HCT116 (cell line): ENCODE results near the gene CD302. TPM values are rescaled to one million over a fixed set of nuclear protein-coding genes. Genes with fewer than 3 reads are reported as not detected.
"Not testable (repeated sequence)": the region's sequence is repeated elsewhere in the genome, so short reads cannot be mapped to it uniquely, and the experiment has no call there.

ENCODE experiments used
- ATAC-seq: fragments of 200-7000 bp; cut with Tn5 transposase; 2 replicates; pipeline ENCODE4 v1.9.1; 2020; ENCODE audit warnings: mild to moderate bottlenecking, moderate library complexity
- BruUV-seq: library from RNA; stranded (reverse); fragments of 400-500 nt; replicated peaks from 2 replicates; lab custom pipeline; 2021; lab: Mats Ljungman, UMichigan
- CTCF ChIA-PET: fragments of 300-600 bp; sonication (Branson Sonifier 250); formaldehyde crosslinking; loops from one replicate; lab custom pipeline; 2021; ENCODE audit warnings: antibody characterized with exemption; lab: Charles Lee
- POLR2A ChIA-PET: fragments of 300-600, 350-600 bp; sonication (Branson Sonifier 250); formaldehyde crosslinking; loops from one replicate; lab custom pipeline; 2021; ENCODE audit warnings: antibody characterized with exemption; lab: Charles Lee
- RAD21 ChIA-PET, 2 experiments: fragments of 300-600 bp; sonication (Branson Sonifier 250); formaldehyde crosslinking; loops; one replicate each; lab custom pipeline; 2023; ENCODE audit warnings: low total read pairs in 2 of 2; ENCODE audit not compliant: uncharacterized antibody in 2 of 2, unreplicated experiment in 2 of 2, low non-redundant PET in 1 of 2; lab: Charles Lee
- DNase-seq: peaks from one replicate; pipeline ENCODE4 v3.0.0-alpha.2; 2010; ENCODE audit warnings: low read depth, low spot score
- H2AFZ ChIP-seq: fragments of 200-600 bp; shearing (Covaris generic), sonication (generic); 2 replicates; pipeline ENCODE4 v1.6.1; 2017; ENCODE audit warnings: low read depth, mixed run types, mixed read lengths, antibody characterized with exemption, low read length; ENCODE audit not compliant: poor library complexity, severe bottlenecking
- H3K27ac ChIP-seq: 2 replicates; pipeline ENCODE4 v1.5.1; 2012; ENCODE audit warnings: low read depth, low read length
- H3K27me3 ChIP-seq: fragments of 200-600 bp; sonication (generic); 2 replicates; pipeline ENCODE4 v1.6.1; 2016; ENCODE audit warnings: mixed run types, low read length, mixed read lengths; ENCODE audit not compliant: insufficient read depth
- H3K36me3 ChIP-seq, 2 experiments: fragments of 200-500 bp in 1 of 2; fragments of 200-600 bp in 1 of 2; sonication (Bioruptor generic) in 1 of 2; sonication (generic) in 1 of 2; 2 replicates each; pipeline versions ENCODE4 v1.5.1 to v1.6.1; 2014 to 2016; ENCODE audit warnings: low read length in 2 of 2, inconsistent platforms in 1 of 2, mixed read lengths in 1 of 2, mixed run types in 1 of 2; ENCODE audit not compliant: insufficient read depth in 2 of 2, control insufficient read depth in 1 of 2
- H3K4me1 ChIP-seq, 2 experiments: fragments of 200-600 bp in 1 of 2; sonication (generic) in 1 of 2; 2 replicates each; pipeline versions ENCODE4 v1.5.1 to v1.6.1; 2012 to 2017; ENCODE audit warnings: low read length in 2 of 2, inconsistent platforms in 1 of 2, mild to moderate bottlenecking in 1 of 2, mixed read lengths in 1 of 2, mixed run types in 1 of 2, moderate library complexity in 1 of 2; ENCODE audit not compliant: insufficient read depth in 2 of 2, control insufficient read depth in 1 of 2
- H3K4me2 ChIP-seq: fragments of 200-600 bp; sonication (generic); 2 replicates; pipeline ENCODE4 v1.6.1; 2017; ENCODE audit warnings: mixed run types, low read length, mixed read lengths
- H3K4me3 ChIP-seq, 2 experiments: fragments of 200-600 bp in 1 of 2; sonication (generic) in 1 of 2; replicated peaks in 1 of 2; 2 replicates each; pipeline ENCODE4 v1.5.1; 2011 to 2016; ENCODE audit warnings: low read length in 2 of 2, control low read depth in 1 of 2, low read depth in 1 of 2, mild to moderate bottlenecking in 1 of 2, mixed read lengths in 1 of 2, mixed run types in 1 of 2
- H3K79me2 ChIP-seq: fragments of 200-600 bp; sonication (generic); 2 replicates; pipeline ENCODE4 v1.6.1; 2017; ENCODE audit warnings: mild to moderate bottlenecking, mixed run types, low read length, moderate library complexity, mixed read lengths; ENCODE audit not compliant: insufficient read depth
- H3K9ac ChIP-seq: fragments of 200-600 bp; sonication (generic); 2 replicates; pipeline ENCODE4 v1.6.1; 2016; ENCODE audit warnings: low read length, mixed read lengths
- H3K9me2 ChIP-seq: fragments of 200-600 bp; sonication (generic), shearing (Covaris generic); 2 replicates; pipeline ENCODE4 v1.6.1; 2017; ENCODE audit warnings: mixed run types, mild to moderate bottlenecking, moderate library complexity; ENCODE audit not compliant: insufficient read depth
- H3K9me3 ChIP-seq, 2 experiments: fragments of 200-500 bp in 1 of 2; fragments of 200-600 bp in 1 of 2; sonication (Bioruptor generic) in 1 of 2; sonication (generic) in 1 of 2; 2 replicates each; pipeline ENCODE4 v1.6.1; 2014 to 2017; ENCODE audit warnings: low read length in 2 of 2, mixed read lengths in 2 of 2, inconsistent platforms in 1 of 2, low read depth in 1 of 2, mild to moderate bottlenecking in 1 of 2, mixed run types in 1 of 2, moderate library complexity in 1 of 2; ENCODE audit not compliant: control insufficient read depth in 1 of 2, insufficient read depth in 1 of 2
- H4K20me1 ChIP-seq: fragments of 200-600 bp; sonication (generic), shearing (Covaris generic); 2 replicates; pipeline ENCODE4 v1.6.1; 2017; ENCODE audit warnings: mixed run types, mild to moderate bottlenecking, moderate library complexity; ENCODE audit not compliant: insufficient read depth
- CBX3 ChIP-seq: IDR thresholded peaks from 2 replicates; pipeline ENCODE4 v1.6.1; 2012; ENCODE audit warnings: low read depth
- CEBPB ChIP-seq: IDR thresholded peaks from 2 replicates; pipeline ENCODE4 v1.6.1; 2012; ENCODE audit warnings: low read depth
- ELF1 ChIP-seq: IDR thresholded peaks from 2 replicates; pipeline ENCODE4 v1.6.1; 2012; ENCODE audit warnings: low read depth, borderline replicate concordance
- EZH2 ChIP-seq: fragments of 200-600 bp; sonication (generic); IDR thresholded peaks from 2 replicates; pipeline ENCODE4 v1.6.1; 2017; ENCODE audit warnings: antibody characterized with exemption, mixed run types
- JUND ChIP-seq: IDR thresholded peaks from 2 replicates; pipeline ENCODE4 v1.6.1; 2012
- POLR2AphosphoS5 ChIP-seq: IDR thresholded peaks from 2 replicates; pipeline ENCODE4 v1.6.1; 2011; ENCODE audit warnings: mild to moderate bottlenecking, low read depth, low read length, moderate library complexity
- SIN3A ChIP-seq: IDR thresholded peaks from 2 replicates; pipeline ENCODE4 v1.6.1; 2012; ENCODE audit warnings: low read depth
- SP1 ChIP-seq: IDR thresholded peaks from 2 replicates; pipeline ENCODE4 v1.6.1; 2012; ENCODE audit warnings: low read depth
- YY1 ChIP-seq: IDR thresholded peaks from 2 replicates; pipeline ENCODE4 v1.6.1; 2011; ENCODE audit warnings: low read length, low read depth, moderate library complexity, mild to moderate bottlenecking; ENCODE audit not compliant: insufficient replicate concordance; ENCODE audit errors: extremely low read depth
- intact Hi-C: fragments of 100-400 bp; cut with micrococcal nuclease; formaldehyde crosslinking; loops from 2 replicates; pipeline ENCODE4 v1.10.0; 2022
- total RNA-seq: library from RNA; stranded (reverse); gene quantifications from one replicate; pipeline ENCODE4 v1.2.1, GENCODE V29; 2021; ENCODE audit not compliant: unreplicated experiment
- TF ChIP-seq, protein P1 (sequence below): IDR thresholded peaks from 2 replicates; pipeline ENCODE4 v1.6.1; 2012; ENCODE audit warnings: low read depth
- TF ChIP-seq, protein P2 (sequence below): IDR thresholded peaks from 2 replicates; pipeline ENCODE4 v1.6.1; 2012
- TF ChIP-seq, protein P3 (sequence below), 3 experiments: fragments of 200-600 bp in 1 of 3; sonication (generic) in 1 of 3; IDR thresholded peaks in 2 of 3; conservative IDR thresholded peaks in 1 of 3; 2 replicates each; pipeline ENCODE4 v1.5.1; 2012 to 2017; ENCODE audit warnings: low read depth in 2 of 3, low read length in 2 of 3, antibody characterized with exemption in 1 of 3, borderline replicate concordance in 1 of 3, control low read depth in 1 of 3, mild to moderate bottlenecking in 1 of 3, mixed read lengths in 1 of 3, mixed run types in 1 of 3, moderate library complexity in 1 of 3; ENCODE audit not compliant: insufficient read depth in 1 of 3

The CD302 gene
- total RNA-seq, 1 experiment from 2014 or later: 0.15 TPM

GRCh38 chr2:159821775-159822477 is 23.9 kb upstream of the CD302 start:
- H3K4me3 ChIP-seq, DNase-seq, intact Hi-C loops, ATAC-seq, RAD21 ChIA-PET, H3K79me2 ChIP-seq, POLR2A ChIA-PET, BruUV-seq, H2AFZ ChIP-seq, H3K36me3 ChIP-seq, H3K4me1 ChIP-seq, H3K27ac ChIP-seq, H3K27me3 ChIP-seq, H4K20me1 ChIP-seq, H3K9me3 ChIP-seq, H3K4me2 ChIP-seq, H3K9ac ChIP-seq, CTCF ChIA-PET, H3K9me2 ChIP-seq: not testable (repeated sequence)

DNA sequence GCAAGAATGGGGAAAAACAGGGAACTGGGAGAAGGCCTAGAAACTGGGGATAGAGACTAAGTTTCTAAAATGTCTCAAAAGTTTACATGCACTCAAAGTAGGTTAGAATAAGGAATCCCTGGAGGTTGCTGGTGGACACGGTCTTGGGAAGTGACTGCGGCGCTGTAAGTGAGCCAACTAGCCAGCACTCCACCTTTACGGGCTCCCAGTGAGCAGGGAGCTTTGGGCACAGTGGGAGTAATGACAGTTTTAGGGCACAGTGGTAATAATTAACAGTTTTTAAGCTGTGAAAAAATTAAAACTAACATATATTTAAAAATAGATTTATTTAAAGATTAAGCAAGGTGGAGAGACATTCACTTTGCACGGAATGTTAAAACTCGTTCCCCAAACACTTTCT is 20.9 kb upstream of the CD302 start:
- no peak overlapping the region for H3K27ac ChIP-seq
- POLR2A ChIA-PET: no interaction called here
- H3K36me3 ChIP-seq: no peaks in the 10 kb centered on the region
- no peaks in the 10 kb centered on the region for H3K4me1 ChIP-seq
- RAD21 ChIA-PET: no interaction called here
- H4K20me1 ChIP-seq: no peaks in the 10 kb centered on the region
- H3K4me2 ChIP-seq: no peak overlapping the region
- intact Hi-C loops: no loop called here
- H3K4me3 ChIP-seq: no peak overlapping the region
- no peaks in the 10 kb centered on the region for H3K79me2 ChIP-seq
- ATAC-seq: no peak
- CTCF ChIA-PET: no interaction called here
- H3K9me3 ChIP-seq: no peaks in the 10 kb centered on the region
- no peaks in the 10 kb centered on the region for H3K27me3 ChIP-seq
- TF ChIP-seq ELF1: no peak
- TF ChIP-seq, protein P1, sequence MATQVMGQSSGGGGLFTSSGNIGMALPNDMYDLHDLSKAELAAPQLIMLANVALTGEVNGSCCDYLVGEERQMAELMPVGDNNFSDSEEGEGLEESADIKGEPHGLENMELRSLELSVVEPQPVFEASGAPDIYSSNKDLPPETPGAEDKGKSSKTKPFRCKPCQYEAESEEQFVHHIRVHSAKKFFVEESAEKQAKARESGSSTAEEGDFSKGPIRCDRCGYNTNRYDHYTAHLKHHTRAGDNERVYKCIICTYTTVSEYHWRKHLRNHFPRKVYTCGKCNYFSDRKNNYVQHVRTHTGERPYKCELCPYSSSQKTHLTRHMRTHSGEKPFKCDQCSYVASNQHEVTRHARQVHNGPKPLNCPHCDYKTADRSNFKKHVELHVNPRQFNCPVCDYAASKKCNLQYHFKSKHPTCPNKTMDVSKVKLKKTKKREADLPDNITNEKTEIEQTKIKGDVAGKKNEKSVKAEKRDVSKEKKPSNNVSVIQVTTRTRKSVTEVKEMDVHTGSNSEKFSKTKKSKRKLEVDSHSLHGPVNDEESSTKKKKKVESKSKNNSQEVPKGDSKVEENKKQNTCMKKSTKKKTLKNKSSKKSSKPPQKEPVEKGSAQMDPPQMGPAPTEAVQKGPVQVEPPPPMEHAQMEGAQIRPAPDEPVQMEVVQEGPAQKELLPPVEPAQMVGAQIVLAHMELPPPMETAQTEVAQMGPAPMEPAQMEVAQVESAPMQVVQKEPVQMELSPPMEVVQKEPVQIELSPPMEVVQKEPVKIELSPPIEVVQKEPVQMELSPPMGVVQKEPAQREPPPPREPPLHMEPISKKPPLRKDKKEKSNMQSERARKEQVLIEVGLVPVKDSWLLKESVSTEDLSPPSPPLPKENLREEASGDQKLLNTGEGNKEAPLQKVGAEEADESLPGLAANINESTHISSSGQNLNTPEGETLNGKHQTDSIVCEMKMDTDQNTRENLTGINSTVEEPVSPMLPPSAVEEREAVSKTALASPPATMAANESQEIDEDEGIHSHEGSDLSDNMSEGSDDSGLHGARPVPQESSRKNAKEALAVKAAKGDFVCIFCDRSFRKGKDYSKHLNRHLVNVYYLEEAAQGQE: no peak
- TF ChIP-seq EZH2: no peak
- no peak for TF ChIP-seq POLR2AphosphoS5
- no peak for TF ChIP-seq SP1
- no peak for TF ChIP-seq CBX3
- TF ChIP-seq, protein P2, sequence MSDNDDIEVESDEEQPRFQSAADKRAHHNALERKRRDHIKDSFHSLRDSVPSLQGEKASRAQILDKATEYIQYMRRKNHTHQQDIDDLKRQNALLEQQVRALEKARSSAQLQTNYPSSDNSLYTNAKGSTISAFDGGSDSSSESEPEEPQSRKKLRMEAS: no peak
- TF ChIP-seq, protein P3, sequence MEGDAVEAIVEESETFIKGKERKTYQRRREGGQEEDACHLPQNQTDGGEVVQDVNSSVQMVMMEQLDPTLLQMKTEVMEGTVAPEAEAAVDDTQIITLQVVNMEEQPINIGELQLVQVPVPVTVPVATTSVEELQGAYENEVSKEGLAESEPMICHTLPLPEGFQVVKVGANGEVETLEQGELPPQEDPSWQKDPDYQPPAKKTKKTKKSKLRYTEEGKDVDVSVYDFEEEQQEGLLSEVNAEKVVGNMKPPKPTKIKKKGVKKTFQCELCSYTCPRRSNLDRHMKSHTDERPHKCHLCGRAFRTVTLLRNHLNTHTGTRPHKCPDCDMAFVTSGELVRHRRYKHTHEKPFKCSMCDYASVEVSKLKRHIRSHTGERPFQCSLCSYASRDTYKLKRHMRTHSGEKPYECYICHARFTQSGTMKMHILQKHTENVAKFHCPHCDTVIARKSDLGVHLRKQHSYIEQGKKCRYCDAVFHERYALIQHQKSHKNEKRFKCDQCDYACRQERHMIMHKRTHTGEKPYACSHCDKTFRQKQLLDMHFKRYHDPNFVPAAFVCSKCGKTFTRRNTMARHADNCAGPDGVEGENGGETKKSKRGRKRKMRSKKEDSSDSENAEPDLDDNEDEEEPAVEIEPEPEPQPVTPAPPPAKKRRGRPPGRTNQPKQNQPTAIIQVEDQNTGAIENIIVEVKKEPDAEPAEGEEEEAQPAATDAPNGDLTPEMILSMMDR (IDR thresholded peaks at IDR 0.05 in 2 of 3, conservative IDR thresholded peaks at IDR 0.05 in 1 of 3; ENCODE audit: borderline replicate concordance in 1 of 3, insufficient read depth in 1 of 3, low read depth in 2 of 3, low read length in 2 of 3): no peak
- TF ChIP-seq JUND: no peak
- no peak for TF ChIP-seq CEBPB
- TF ChIP-seq YY1: no peak
- no peak for TF ChIP-seq SIN3A
- TF ChIP-seq, all 23 proteins: peak for 0
- DNase-seq: no peak
- H3K9ac ChIP-seq: no peak overlapping the region
- no TSS peak for BruUV-seq
- 0 out of 2 replicates have a peak, but pooled peaks cover 4% of the 10 kb centered on the region for H3K9me2 ChIP-seq
- no peak overlapping the region for H2AFZ ChIP-seq
